GM04503 (cell line): Measurements from ENCODE around the gene KLF16.

Experiments
- DNase-seq: peaks from one replicate; pipeline ENCODE4 v3.0.0-alpha.2; 2012; ENCODE audit warnings: low read depth

Gene KLF16

DNA sequence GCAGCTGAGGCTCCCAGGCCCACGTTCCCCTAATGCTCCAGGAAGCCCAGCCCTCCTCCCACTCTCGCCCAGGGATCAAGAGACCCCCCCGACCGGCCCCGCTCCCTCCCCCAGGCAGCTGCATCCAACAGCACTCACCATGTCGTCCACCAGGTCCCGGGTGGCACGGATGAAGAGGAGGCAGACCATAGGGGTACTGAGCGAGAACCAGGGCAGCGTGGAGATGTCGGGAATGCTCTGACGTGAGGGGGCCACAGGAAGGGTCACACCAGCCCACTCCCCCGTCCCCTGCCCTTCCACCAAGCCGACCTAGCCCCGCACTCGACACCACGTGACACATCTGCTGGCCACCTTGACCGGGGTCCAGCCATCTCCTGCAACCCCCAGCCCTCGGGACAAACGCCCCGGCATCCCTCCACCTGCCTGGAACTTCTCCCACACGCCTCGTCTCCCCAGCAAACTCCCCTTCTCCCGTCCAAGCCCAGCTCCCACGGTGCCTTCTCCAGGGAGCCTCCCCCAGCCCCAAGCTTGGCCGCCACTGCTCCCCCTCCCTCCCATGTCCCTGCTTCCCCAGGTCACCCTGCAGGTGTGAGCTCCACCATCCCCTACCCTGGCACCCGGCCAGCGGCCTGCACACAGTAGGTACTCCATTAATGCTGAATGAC, 56.2 kb downstream of the KLF16 start:
- no peak for DNase-seq

- no peak for DNase-seq
Measured at GRCh38 chr19:1806184-1807029, 57.0 kb downstream of the KLF16 start.

DNA sequence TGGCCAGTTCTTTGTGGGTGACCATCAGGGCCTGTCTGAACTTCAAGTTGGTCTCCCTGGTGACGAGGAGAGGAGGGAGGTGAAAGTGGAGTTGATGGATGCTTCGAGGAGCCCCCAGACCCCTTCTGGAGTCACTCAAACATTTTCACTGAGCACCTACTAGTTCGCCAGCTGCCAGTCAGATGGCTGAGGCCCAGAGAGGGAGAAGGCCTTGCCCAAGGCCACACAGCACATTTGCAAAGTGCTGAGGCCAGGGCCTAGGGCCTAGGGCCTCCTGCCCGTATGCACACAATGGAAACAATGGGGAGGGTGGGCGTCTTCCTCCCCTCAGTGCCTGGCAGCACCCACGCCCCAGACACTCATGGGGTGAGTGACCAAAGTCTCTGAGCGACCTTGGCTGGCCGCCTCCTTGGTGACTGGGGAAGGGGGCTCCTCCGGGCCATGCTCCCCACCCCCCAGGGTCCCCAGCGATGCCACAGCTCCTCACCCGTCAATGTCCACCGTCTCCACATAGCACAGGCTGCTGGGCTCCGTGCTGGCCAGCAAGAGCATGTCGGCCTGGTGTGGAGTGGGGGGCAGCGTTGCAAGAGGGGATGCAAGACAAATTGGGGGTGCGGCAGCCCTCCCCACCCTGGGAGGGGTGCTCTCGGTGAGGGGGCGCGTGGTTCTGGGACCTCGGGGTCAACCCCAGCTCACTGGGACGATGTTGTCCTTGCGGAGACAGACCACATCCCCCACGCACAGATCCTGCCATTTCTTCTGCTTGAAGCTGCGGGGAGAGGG, 57.8 kb downstream of the KLF16 start:
- no peak for DNase-seq

- DNase-seq, result no peak
Measured at GRCh38 chr19:1804858-1805257, 58.5 kb downstream of the KLF16 start.
